ENCODE results near the gene COA1. TPM values are rescaled to one million over a fixed set of nuclear protein-coding genes. Genes with fewer than 3 reads are reported as not detected.

COA1 gene
- total RNA-seq, 1 donor from 2014 or later = 102 TPM

GRCh38 chr7:43594020-43594419, 135.3 kb downstream of the COA1 start:
- TF ChIP-seq CTCF (conservative IDR thresholded peaks at IDR 0.05) = no peak
- Mint-ChIP-seq H3K9me3 (no peaks in the 10 kb centered on the region), H3K36me3 (ENCODE audit: low read depth) (no peaks in the 10 kb centered on the region), H3K4me3 (no peak overlapping the region), H3K27ac (ENCODE audit: unreplicated experiment) (no peak overlapping the region), H3K27me3 (ENCODE audit: low read depth) (no peaks in the 10 kb centered on the region), H3K4me1 (peaks cover 7% of the 10 kb centered on the region)
- no peak for DNase-seq (ENCODE audit: low read depth, low spot score)

- Mint-ChIP-seq H3K4me1 (peaks cover 7% of the 10 kb centered on the region), H3K36me3 (ENCODE audit: low read depth) (no peaks in the 10 kb centered on the region), H3K27ac (ENCODE audit: unreplicated experiment) (no peak overlapping the region), H3K4me3 (no peak overlapping the region), H3K9me3 (no peaks in the 10 kb centered on the region), H3K27me3 (ENCODE audit: low read depth) (no peaks in the 10 kb centered on the region)
- DNase-seq (ENCODE audit: low read depth, low spot score) = no peak
- no peak for TF ChIP-seq CTCF (conservative IDR thresholded peaks at IDR 0.05)
Measured at GRCh38 chr7:43593010-43593409, 136.3 kb downstream of the COA1 start.

GRCh38 chr7:43592326-43592725, 137.0 kb downstream of the COA1 start:
- H3K27me3 Mint-ChIP-seq (ENCODE audit: low read depth) = no peaks in the 10 kb centered on the region
- H3K9me3 Mint-ChIP-seq = no peaks in the 10 kb centered on the region
- no peaks in the 10 kb centered on the region for H3K36me3 Mint-ChIP-seq (ENCODE audit: low read depth)
- H3K4me3 Mint-ChIP-seq = no peak overlapping the region
- H3K27ac Mint-ChIP-seq (ENCODE audit: unreplicated experiment) = no peak overlapping the region
- TF ChIP-seq CTCF (conservative IDR thresholded peaks at IDR 0.05) = no peak
- DNase-seq (ENCODE audit: low read depth, low spot score) = no peak
- H3K4me1 Mint-ChIP-seq = peaks cover 7% of the 10 kb centered on the region

- TF ChIP-seq CTCF (conservative IDR thresholded peaks at IDR 0.05) = no peak
- Mint-ChIP-seq H3K4me1 (peaks cover 7% of the 10 kb centered on the region), H3K4me3 (no peak overlapping the region), H3K36me3 (ENCODE audit: low read depth) (no peaks in the 10 kb centered on the region), H3K9me3 (no peaks in the 10 kb centered on the region), H3K27me3 (ENCODE audit: low read depth) (no peaks in the 10 kb centered on the region), H3K27ac (ENCODE audit: unreplicated experiment) (no peak overlapping the region)
- no peak for DNase-seq (ENCODE audit: low read depth, low spot score)
Measured at GRCh38 chr7:43591558-43592180, 137.7 kb downstream of the COA1 start.

- no peak overlapping the region for H3K4me3 Mint-ChIP-seq
- no peak overlapping the region for H3K27ac Mint-ChIP-seq (ENCODE audit: unreplicated experiment)
- peaks cover 9% of the 10 kb centered on the region for H3K4me1 Mint-ChIP-seq
- no peak for TF ChIP-seq CTCF (conservative IDR thresholded peaks at IDR 0.05)
- H3K36me3 Mint-ChIP-seq (ENCODE audit: low read depth) = no peaks in the 10 kb centered on the region
- H3K27me3 Mint-ChIP-seq (ENCODE audit: low read depth) = no peaks in the 10 kb centered on the region
- no peak for DNase-seq (ENCODE audit: low read depth, low spot score)
- H3K9me3 Mint-ChIP-seq = no peaks in the 10 kb centered on the region
Measured at GRCh38 chr7:43590862-43591557, 138.3 kb downstream of the COA1 start.

All from neural crest cell (in vitro differentiated cells).